GM12865 (cell line): ENCODE measurements around the gene PMS2.
"Not testable (repeated sequence)": the region's sequence is repeated elsewhere in the genome, so short reads cannot be mapped to it uniquely, and the experiment has no call there.

Experiments
- DNase-seq: peaks from one replicate; pipeline ENCODE4 v3.0.0; 2010; ENCODE audit warnings: low read depth
- H3K4me3 ChIP-seq: 2 replicates; pipeline ENCODE4 v1.5.1; 2011; ENCODE audit warnings: mild to moderate bottlenecking, low read depth, low read length, control low read depth
- CTCF ChIP-seq: IDR thresholded peaks from 2 replicates; pipeline ENCODE4 v1.5.1; 2011; ENCODE audit warnings: low read length, control low read depth, low read depth, inconsistent platforms; ENCODE audit not compliant: insufficient read depth; ENCODE audit errors: missing control alignments

The PMS2 gene

DNA sequence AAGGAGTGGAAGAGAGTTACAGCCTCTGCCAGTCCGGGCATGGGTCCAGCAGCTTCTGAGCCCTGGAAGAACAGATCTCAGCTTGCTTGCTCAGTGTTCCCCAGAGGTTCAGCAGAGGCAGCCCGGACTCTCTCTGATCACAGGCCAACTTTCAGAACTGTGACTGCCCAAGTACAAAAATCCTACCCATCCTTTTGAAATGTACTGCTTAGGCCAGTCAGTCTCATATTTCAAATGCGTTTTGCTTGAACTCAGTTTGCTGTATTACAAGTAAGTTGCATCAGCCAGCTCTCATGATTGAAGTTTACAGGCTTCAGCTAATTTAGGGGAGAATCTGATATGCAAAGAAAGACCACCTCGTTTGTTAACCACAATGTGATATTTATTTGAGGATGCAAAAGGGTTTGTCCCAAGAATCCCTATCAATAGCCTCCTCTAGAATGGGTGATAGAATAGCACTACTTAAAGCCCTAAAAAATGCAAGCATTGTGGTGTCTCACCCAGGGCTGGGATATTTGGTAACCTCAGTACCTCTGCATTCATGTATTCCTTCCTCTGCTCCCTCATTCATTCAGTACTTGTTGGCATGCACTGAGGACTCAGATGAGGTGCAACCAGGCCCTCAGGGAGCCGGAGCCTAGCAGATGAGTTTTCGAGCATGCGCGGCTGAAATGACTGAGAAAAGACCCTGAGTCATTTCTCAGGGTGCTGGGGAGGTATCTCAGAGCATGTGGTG, 7.2 kb upstream of the PMS2 start:
- no peak overlapping the region for H3K4me3 ChIP-seq
- TF ChIP-seq CTCF: no peak
- DNase-seq: peak; percentile 41

DNA sequence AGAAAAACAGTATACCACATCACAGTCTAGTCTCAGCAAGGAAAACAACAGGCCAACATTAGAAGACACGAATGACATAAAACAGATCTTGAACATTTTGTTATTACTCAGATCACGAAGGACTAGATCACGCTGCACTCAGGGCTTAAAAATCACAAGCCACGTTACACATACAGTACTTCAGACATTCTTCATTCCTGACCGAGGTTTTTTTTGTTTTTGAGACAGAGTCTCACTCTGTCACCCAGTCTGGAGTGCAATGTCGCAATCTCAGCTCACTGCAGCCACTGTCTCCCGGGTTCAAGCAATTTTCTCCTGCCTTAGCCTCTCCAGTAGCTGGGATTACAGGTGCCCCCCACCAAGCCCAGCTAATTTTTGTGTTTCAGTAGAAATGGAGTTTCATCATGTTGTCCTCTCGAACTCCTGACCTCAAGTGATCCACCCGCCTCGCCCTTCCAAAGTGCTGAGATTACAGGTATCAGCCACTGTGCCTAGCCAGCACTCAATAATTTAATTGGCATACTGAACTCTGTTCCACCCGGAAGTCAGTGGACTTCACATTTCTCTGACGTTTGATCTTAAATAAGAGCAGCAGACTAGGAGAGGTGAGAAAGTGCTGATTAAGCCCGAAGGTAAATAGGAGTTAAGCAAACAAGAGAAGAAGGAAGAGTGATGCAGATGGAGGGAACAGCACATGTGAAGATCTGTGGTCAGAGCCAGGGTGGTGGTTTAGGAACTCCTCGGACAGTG, 3.7 kb upstream of the PMS2 start:
- no peak overlapping the region for H3K4me3 ChIP-seq
- no peak for DNase-seq
- TF ChIP-seq CTCF: no peak

- H3K4me3 ChIP-seq: no peak overlapping the region
- TF ChIP-seq CTCF: no peak
- DNase-seq: no peak
Measured at GRCh38 chr7:6011541-6011940, 2.7 kb upstream of the PMS2 start.

GRCh38 chr7:6010370-6010769, 1.5 kb upstream of the PMS2 start:
- DNase-seq: not testable (repeated sequence)
- peak overlapping the region; percentile 98 for H3K4me3 ChIP-seq

DNA sequence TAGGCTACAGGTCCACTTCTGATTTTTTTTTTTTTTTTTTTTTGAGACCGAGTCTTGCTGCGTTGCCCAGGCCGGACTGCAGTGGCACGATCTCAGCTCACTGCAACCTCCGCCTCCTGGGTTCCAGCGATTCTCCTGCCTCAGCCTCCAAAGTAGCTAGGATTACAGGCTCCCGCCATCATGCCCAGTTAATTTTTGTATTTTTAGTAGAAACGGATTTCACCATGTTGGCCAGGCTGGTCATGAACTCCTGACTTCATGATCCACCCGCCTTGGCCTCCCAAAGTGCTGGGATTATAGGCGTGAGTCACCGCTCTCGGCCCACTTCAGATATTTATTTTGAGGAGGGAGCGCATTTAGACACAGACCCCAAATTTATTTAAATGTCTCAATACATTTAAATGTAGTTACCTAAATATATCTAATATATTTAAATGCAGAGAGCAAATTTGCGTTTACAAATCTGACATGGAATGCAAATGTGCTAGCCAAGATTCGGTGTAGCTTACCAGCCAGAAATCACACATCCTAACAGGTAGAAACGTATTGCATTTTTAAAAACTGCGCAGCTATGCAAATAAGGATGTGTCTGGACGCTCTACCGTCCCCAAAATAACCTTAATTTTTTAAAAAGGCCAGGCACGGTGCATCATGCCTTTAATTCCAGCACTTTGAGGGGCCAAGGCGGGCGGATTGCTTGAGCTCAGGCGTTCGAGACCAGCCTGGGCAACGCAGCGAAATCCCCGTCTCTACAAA, 836 bp downstream of the PMS2 start:
- H3K4me3 ChIP-seq: peak overlapping the region; percentile 98
- peak; percentile 54 for DNase-seq

DNA sequence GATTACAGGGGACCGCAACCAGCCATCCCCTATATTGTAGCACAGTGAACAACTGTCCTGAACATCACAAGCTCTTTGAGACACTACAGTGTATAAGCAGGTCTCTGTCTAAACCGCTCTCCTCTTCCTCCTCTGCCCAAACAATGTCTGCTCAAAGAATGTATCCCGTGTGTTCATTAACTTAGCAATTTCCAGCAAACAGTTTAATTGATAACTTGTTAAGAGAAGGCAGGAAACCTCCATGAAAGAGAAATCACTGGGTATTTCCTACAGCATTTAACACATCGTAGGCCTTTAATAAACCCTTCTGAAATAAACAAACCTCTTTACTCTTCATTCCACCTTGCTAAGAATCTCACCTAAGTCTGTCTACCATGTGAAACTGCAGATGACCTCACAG, 1.5 kb downstream of the PMS2 start:
- no peak for TF ChIP-seq CTCF
- peak overlapping the region; percentile 98; the same call in 1 of the 2 replicates for H3K4me3 ChIP-seq
- DNase-seq: no peak

DNA sequence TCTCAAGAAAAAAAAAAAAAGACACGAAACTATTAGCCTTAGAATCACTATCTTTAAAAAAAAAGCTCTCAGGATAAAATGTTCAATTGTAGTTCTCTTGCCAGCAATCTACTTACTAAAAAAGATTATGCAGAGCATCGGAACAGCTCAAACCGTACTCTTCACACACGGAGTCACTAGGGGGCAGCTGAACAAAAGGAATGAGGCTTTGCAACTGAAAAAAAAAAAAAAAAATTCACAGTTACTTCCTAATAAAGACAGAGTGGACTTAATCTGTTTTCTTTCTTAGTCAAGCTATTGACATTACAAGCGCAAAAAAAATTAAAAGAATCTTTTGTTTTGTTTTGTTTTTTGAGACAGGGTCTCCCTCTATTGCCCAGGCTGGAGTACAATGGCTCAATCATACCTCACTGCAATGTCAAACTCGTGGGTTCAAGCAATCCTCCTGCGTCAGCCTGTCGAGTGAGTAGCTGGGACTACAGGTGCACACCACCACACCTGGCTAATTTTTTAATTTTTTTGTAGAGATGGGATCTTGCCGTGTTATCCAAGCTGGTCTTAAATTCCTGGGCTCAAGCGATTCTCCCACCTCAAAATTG, 11.5 kb downstream of the PMS2 start:
- no peak overlapping the region for H3K4me3 ChIP-seq
- peak; percentile 70 for DNase-seq
- TF ChIP-seq CTCF: peak; percentile 56

DNA sequence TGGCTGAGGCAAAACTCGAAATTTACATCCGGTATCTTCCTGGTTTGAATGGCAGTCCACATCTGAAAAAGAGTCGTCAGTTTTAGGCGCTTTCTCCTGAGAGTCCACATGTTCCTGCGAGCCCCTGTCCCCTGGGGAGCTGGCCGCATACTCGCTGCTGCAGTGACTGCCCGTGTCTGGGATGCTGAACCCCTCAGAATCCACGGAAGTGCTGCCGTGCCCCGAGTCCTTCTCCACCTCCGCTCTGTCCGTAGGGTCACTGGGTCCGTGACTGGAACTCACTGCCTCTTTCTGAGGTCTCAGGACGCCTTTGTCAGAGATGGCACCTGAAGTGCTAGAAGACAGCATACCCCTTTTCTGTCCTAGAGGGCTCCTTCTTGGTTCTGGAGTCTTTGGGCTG, 21.8 kb downstream of the PMS2 start:
- H3K4me3 ChIP-seq, DNase-seq: not testable (repeated sequence)

GRCh38 chr7:5979680-5980314, 29.1 kb downstream of the PMS2 start:
- H3K4me3 ChIP-seq: not testable (repeated sequence)

GRCh38 chr7:5973580-5973979, 35.3 kb downstream of the PMS2 start:
- DNase-seq, H3K4me3 ChIP-seq: not testable (repeated sequence)

More at GRCh38 chr7:5979680-5980314, 29.1 kb downstream of the PMS2 start:
- not testable (repeated sequence) for DNase-seq

DNA sequence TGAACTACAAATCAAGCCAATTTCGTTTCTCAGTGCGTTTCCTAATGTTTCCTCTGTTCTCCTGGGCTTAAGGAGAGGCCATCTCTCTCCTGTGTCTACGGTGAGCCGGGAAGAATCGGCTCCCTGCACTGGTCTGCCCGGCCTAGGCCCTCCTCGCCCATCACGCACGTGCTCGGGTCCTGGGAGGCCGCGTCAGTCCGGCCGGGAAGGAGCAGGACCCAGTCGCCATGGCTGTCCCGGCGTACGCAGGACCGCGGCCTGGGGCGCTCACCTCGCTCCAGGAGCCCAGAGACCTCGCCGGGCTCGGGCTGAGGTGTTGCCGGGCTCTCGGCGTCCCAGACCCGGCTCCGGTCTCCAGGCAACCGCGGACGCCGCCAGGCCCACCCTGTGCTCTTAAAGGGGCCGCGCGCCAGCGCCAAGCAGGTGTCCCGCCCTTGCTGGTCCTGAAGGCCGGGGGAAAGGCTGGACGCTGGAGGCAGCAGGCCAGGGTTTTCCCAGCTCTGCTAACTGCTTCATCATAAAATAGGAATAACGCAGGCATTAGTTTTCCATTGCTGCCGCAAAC, 38.4 kb downstream of the PMS2 start, which contains the start of gene RSPH10B:
Gene RSPH10B (minus strand): TSS at position 343 of the 565 bp plus-strand sequence. CDS start 3,573 bp downstream, outside the sequence.
- not testable (repeated sequence) for H3K4me3 ChIP-seq, DNase-seq
